H1 (cell line): ENCODE data around the gene WDR45B. TPM values are rescaled to one million over a fixed set of nuclear protein-coding genes. Genes with fewer than 3 reads are reported as not detected.

Source experiments
- CTCF ChIA-PET: fragments of 300-600 bp; sonication (Branson Sonifier 250); formaldehyde crosslinking; loops from one replicate; lab custom pipeline; 2021; ENCODE audit not compliant: partially characterized antibody; lab: Charles Lee
- POLR2A ChIA-PET: fragments of 300-600 bp; sonication (Branson Sonifier 250); formaldehyde crosslinking; loops from one replicate; lab custom pipeline; 2021; ENCODE audit warnings: inconsistent platforms; ENCODE audit not compliant: partially characterized antibody; lab: Charles Lee
- DNase-seq, 2 experiments: peaks; one replicate each; pipeline versions ENCODE4 v3.0.0 to v3.0.0-alpha.2; 2010 to 2022; ENCODE audit warnings: low spot score in 2 of 2, low read depth in 1 of 2, mixed read lengths in 1 of 2
- FAIRE-seq: peaks from 2 replicates; lab custom pipeline; 2011; peaks lifted over from hg19 to GRCh38; lab: Jason Lieb, UNC
- H2AFZ ChIP-seq: 2 replicates; pipeline ENCODE4 v1.8.1; 2012; ENCODE audit warnings: low read length, inconsistent platforms
- H2AK5ac ChIP-seq: 2 replicates; pipeline ENCODE4 v1.6.1; 2013; ENCODE audit warnings: low read depth, low read length
- H2BK120ac ChIP-seq: replicated peaks from 2 replicates; pipeline ENCODE3; 2013; ENCODE audit warnings: low read depth, low read length, inconsistent platforms
- H2BK12ac ChIP-seq: 2 replicates; pipeline ENCODE4 v1.6.1; 2013; ENCODE audit warnings: low read depth, low read length
- H2BK15ac ChIP-seq: 2 replicates; pipeline ENCODE4 v1.6.1; 2013; ENCODE audit warnings: low read length
- H2BK20ac ChIP-seq: 2 replicates; pipeline ENCODE4 v1.6.1; 2013; ENCODE audit warnings: low read length
- H2BK5ac ChIP-seq: 2 replicates; pipeline ENCODE4 v1.6.1; 2013; ENCODE audit warnings: low read depth, low read length
- H3K14ac ChIP-seq: 2 replicates; pipeline ENCODE4 v1.6.1; 2013; ENCODE audit warnings: inconsistent platforms; ENCODE audit not compliant: insufficient read length
- H3K18ac ChIP-seq: 2 replicates; pipeline ENCODE4 v1.6.1; 2013; ENCODE audit warnings: low read length; ENCODE audit errors: extremely low read depth
- H3K23ac ChIP-seq: 2 replicates; pipeline ENCODE4 v1.6.1; 2013; ENCODE audit warnings: inconsistent platforms; ENCODE audit not compliant: insufficient read length
- H3K23me2 ChIP-seq: 2 replicates; pipeline ENCODE4 v1.6.1; 2013; ENCODE audit warnings: low read depth, low read length
- H3K27ac ChIP-seq: 2 replicates; pipeline ENCODE4 v1.6.1; 2011; ENCODE audit warnings: low read depth, low read length, inconsistent platforms
- H3K27me3 ChIP-seq, 4 experiments: replicated peaks in 1 of 4; 1 replicate in 1 of 4; 2 replicates in 3 of 4; pipeline versions ENCODE4 v1.6.1 to v1.8.1; 2011 to 2013; ENCODE audit warnings: low read length in 3 of 4, mild to moderate bottlenecking in 3 of 4, inconsistent platforms in 2 of 4, mixed read lengths in 2 of 4, moderate library complexity in 1 of 4; ENCODE audit not compliant: control insufficient read depth in 3 of 4, insufficient read depth in 3 of 4; ENCODE audit errors: extremely low read depth in 1 of 4
- H3K36me3 ChIP-seq, 4 experiments: 2 replicates each; pipeline versions ENCODE4 v1.6.1 to v1.8.1; 2011 to 2013; ENCODE audit warnings: mild to moderate bottlenecking in 4 of 4, low read length in 3 of 4, moderate library complexity in 2 of 4, control low read depth in 1 of 4, inconsistent platforms in 1 of 4; ENCODE audit not compliant: insufficient read depth in 4 of 4, control insufficient read depth in 2 of 4
- H3K4ac ChIP-seq: replicated peaks from 2 replicates; pipeline ENCODE3; 2013; ENCODE audit warnings: low read length, low read depth, mixed read lengths, inconsistent platforms; ENCODE audit not compliant: insufficient read length
- H3K4me1 ChIP-seq, 4 experiments: replicated peaks in 1 of 4; 1 replicate in 1 of 4; 2 replicates in 3 of 4; pipeline versions ENCODE4 v1.6.1 to v1.8.1; 2011 to 2013; ENCODE audit warnings: low read length in 3 of 4, inconsistent platforms in 2 of 4, mixed read lengths in 1 of 4; ENCODE audit not compliant: insufficient read depth in 4 of 4, control insufficient read depth in 3 of 4
- H3K4me2 ChIP-seq, 2 experiments: 2 replicates each; pipeline versions ENCODE4 v1.6.1 to v1.8.1; 2011 to 2013; ENCODE audit warnings: low read depth in 2 of 2, low read length in 2 of 2, control low read depth in 1 of 2, inconsistent platforms in 1 of 2, mild to moderate bottlenecking in 1 of 2; ENCODE audit not compliant: insufficient read depth in 1 of 2
- H3K4me3 ChIP-seq, 4 experiments: fragments of 200-600, 300-600 bp in 1 of 4; sonication (generic), shearing (Covaris generic), sonication (Bioruptor Twin) in 1 of 4; 2 replicates each; pipeline versions ENCODE4 v1.5.1 to v1.8.1; 2011 to 2016; ENCODE audit warnings: low read length in 4 of 4, low read depth in 3 of 4, control low read depth in 2 of 4, inconsistent platforms in 2 of 4, mild to moderate bottlenecking in 2 of 4, mixed read lengths in 1 of 4, moderate library complexity in 1 of 4; ENCODE audit not compliant: insufficient read depth in 2 of 4; ENCODE audit errors: extremely low read depth in 1 of 4
- H3K56ac ChIP-seq: replicated peaks from 2 replicates; pipeline ENCODE3; 2013; ENCODE audit warnings: low read depth, mild to moderate bottlenecking, mixed read lengths, low read length, inconsistent platforms; ENCODE audit not compliant: insufficient read length
- H3K79me1 ChIP-seq: 2 replicates; pipeline ENCODE4 v1.6.1; 2013; ENCODE audit warnings: low read depth, low read length, control low read depth
- H3K79me2 ChIP-seq, 2 experiments: 2 replicates each; pipeline versions ENCODE4 v1.6.1 to v1.8.1; 2012 to 2013; ENCODE audit warnings: low read length in 2 of 2, mild to moderate bottlenecking in 2 of 2, inconsistent platforms in 1 of 2; ENCODE audit not compliant: insufficient read depth in 2 of 2, control insufficient read depth in 1 of 2
- H3K9ac ChIP-seq, 4 experiments: replicated peaks in 1 of 4; 1 replicate in 1 of 4; 2 replicates in 3 of 4; pipeline versions ENCODE4 v1.6.1 to v1.8.1; 2011 to 2013; ENCODE audit warnings: low read depth in 3 of 4, low read length in 3 of 4, control low read depth in 2 of 4, mild to moderate bottlenecking in 2 of 4, moderate library complexity in 2 of 4, inconsistent platforms in 1 of 4; ENCODE audit errors: extremely low read depth in 1 of 4
- H3K9me3 ChIP-seq, 2 experiments: 2 replicates each; pipeline versions ENCODE4 v1.6.1 to v1.8.1; 2012 to 2013; ENCODE audit warnings: mild to moderate bottlenecking in 2 of 2, moderate library complexity in 2 of 2, control low read depth in 1 of 2, inconsistent platforms in 1 of 2, low read depth in 1 of 2, low read length in 1 of 2, mixed read lengths in 1 of 2; ENCODE audit not compliant: insufficient read depth in 2 of 2
- H4K20me1 ChIP-seq, 2 experiments: replicated peaks in 1 of 2; 2 replicates each; pipeline versions ENCODE3 to v1.8.1; 2011 to 2013; ENCODE audit warnings: inconsistent platforms in 2 of 2, low read length in 2 of 2, mild to moderate bottlenecking in 1 of 2; ENCODE audit not compliant: insufficient read depth in 2 of 2, control insufficient read depth in 1 of 2
- H4K5ac ChIP-seq: 2 replicates; pipeline ENCODE4 v1.6.1; 2013; ENCODE audit warnings: low read length, low read depth, mixed read lengths, inconsistent platforms; ENCODE audit not compliant: insufficient read length
- H4K8ac ChIP-seq: 2 replicates; pipeline ENCODE4 v1.8.0; 2013; ENCODE audit warnings: mild to moderate bottlenecking, moderate library complexity, low read length, inconsistent platforms; ENCODE audit not compliant: insufficient read depth; ENCODE audit errors: extremely low read depth
- H4K91ac ChIP-seq: replicated peaks from 2 replicates; pipeline ENCODE3; 2013; ENCODE audit warnings: low read length, mixed read lengths, inconsistent platforms; ENCODE audit not compliant: insufficient read length
- KDM4A ChIP-seq: IDR thresholded peaks from one replicate; pipeline ENCODE4 v1.7.1; 2012; ENCODE audit warnings: low read depth, mild to moderate bottlenecking, moderate library complexity, low read length, inconsistent platforms; ENCODE audit not compliant: severe bottlenecking
- WGBS, 2 experiments: shearing (Covaris generic) in 1 of 2; methylation state at CpG; one replicate each; pipeline versions ENCODE4 v1.1.6 to v1.1.7; 2013 to 2015; ENCODE audit warnings: low lambda C conversion rate in 2 of 2, mixed read lengths in 2 of 2, inconsistent platforms in 1 of 2, low coverage in 1 of 2, missing lambda C conversion rate in 1 of 2; ENCODE audit not compliant: insufficient replicate concordance in 2 of 2, insufficient coverage in 1 of 2, insufficient read length in 1 of 2; ENCODE audit errors: extremely low coverage in 1 of 2, missing lambda C conversion rate in 1 of 2; 5-methylcytosine and 5-hydroxymethylcytosine counted together
- polyA plus RNA-seq, 7 experiments: library from polyadenylated mRNA; depleted of rRNA in 3 of 7; stranded (reverse) in 5 of 7; unstranded in 2 of 7; fragments of >200 nt in 5 of 7; fragments of 200-250 nt in 2 of 7; gene quantifications; 1 replicate in 5 of 7; 2 replicates in 1 of 7; 4 replicates in 1 of 7; pipeline versions ENCODE4 v1.2.1 to v1.2.3, GENCODE V29; 2011 to 2013; ENCODE audit warnings: missing spikeins in 2 of 7, mixed read lengths in 2 of 7
- total RNA-seq: library from RNA; stranded (reverse); fragmentation: NEBNext Ultra II Directional; extraction: Animal tissue kit (Norgen Biotek cat#: 25700); gene quantifications from 2 replicates; pipeline ENCODE4 v1.2.1, GENCODE V29; 2021

The WDR45B gene
- total and polyA plus RNA-seq, 2 of the 8 experiments (the other 6 are each of a cell fraction or from before 2014, with no cell fraction given) = 82.0 to 100 TPM

- H3K18ac ChIP-seq = no peak overlapping the region
- no peak overlapping the region for H3K56ac ChIP-seq
- no peak overlapping the region for H3K4me2 ChIP-seq
- H2BK20ac ChIP-seq = no peak overlapping the region
- no peak overlapping the region for H4K5ac ChIP-seq
- no peak overlapping the region for H4K8ac ChIP-seq
- no peaks in the 10 kb centered on the region for H3K79me1 ChIP-seq
- 85% methylated on average over 10 of the region's 10 CpGs; no CpG with 5 or more reads in 1 of the 2 experiments for WGBS, 2 experiments
- no peak for FAIRE-seq
- no peaks in the 10 kb centered on the region for H3K9me3 ChIP-seq
- peaks cover 0 to 1% of the 10 kb centered on the region in 2 experiments for H4K20me1 ChIP-seq
- H2AFZ ChIP-seq = no peak overlapping the region
- H2BK120ac ChIP-seq = no peak overlapping the region
- CTCF ChIA-PET = interaction anchor here (0.8 to 3.7 kb wide), 12 partner anchors 8 to 227 kb away, joined by 3 to 21 read pairs (median 4); no protein-coding TSS in a partner anchor
- no peak overlapping the region for H3K4me3 ChIP-seq
- no peaks in the 10 kb centered on the region for H3K79me2 ChIP-seq
- POLR2A ChIA-PET = interaction anchor here (0.8 to 1.4 kb wide), 2 partner anchors 19 to 48 kb away, joined by 3 read pairs; partner anchors contain the start of gene FN3K
- H2BK5ac ChIP-seq = no peak overlapping the region
- no peak overlapping the region for H3K23ac ChIP-seq
- H3K4ac ChIP-seq = no peak overlapping the region
- no peak for DNase-seq
- H3K9ac ChIP-seq = no peak overlapping the region
- no peak overlapping the region for H2AK5ac ChIP-seq
- no peak overlapping the region for H2BK12ac ChIP-seq
- no peaks in the 10 kb centered on the region; a peak in 1 of 7 replicates for H3K27me3 ChIP-seq
- H3K4me1 ChIP-seq = no peaks in the 10 kb centered on the region; a peak in 1 of 7 replicates
- H4K91ac ChIP-seq = no peak overlapping the region
- H3K23me2 ChIP-seq = no peaks in the 10 kb centered on the region
- no peak overlapping the region for H3K14ac ChIP-seq
- H2BK15ac ChIP-seq = no peak overlapping the region
- H3K36me3 ChIP-seq = no peaks in the 10 kb centered on the region
- no peak overlapping the region for H3K27ac ChIP-seq
- TF ChIP-seq KDM4A = no peak
Measured at GRCh38 chr17:82687375-82687861, 39.2 kb upstream of the WDR45B start.
